ENCODE measurements around the gene GALNT18. TPM values are rescaled to one million over a fixed set of nuclear protein-coding genes. Genes with fewer than 3 reads are reported as not detected.

GALNT18 gene
- total and polyA plus RNA-seq, 7 donors = 4.6 to 32.4 (median 8.3) TPM

DNA sequence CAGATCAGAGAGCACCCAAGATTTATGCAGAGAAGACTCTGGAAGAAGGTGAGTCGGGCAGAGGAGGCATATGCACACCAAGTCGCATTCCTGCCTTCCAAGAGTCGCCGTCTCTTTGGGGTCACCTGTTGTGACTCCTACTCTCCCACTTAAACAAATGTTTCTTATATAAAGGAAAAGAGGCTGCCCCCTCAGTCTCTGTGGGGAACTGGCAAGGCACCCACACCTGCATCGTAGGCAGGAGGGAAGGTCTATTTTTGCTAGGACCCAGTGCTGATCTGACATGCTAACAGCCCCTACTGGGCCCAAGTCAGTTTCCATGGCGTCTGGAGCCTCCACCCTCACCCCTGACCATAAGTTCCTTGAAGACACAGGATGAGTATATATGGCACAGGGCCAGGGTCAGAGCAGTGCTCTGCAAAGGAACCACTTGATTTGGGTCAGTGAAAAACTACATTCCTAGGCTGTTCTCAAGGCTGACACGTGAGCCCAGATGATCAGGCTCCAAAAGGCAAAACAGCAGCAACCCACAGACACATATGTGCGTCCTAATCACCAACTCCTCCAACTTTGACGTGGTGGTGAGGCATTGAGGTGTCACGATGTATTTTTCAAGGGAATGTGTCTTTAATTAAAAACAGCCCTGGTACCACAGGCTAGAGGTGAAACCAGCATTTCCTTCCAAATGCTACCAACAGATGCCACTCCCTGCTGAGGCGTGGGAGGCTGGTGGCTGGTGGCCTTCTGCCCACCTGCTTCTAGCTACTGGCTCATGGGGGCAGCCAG lies 213.2 kb downstream of the GALNT18 start:
- H3K4me1 ChIP-seq = peaks cover 12% of the 10 kb centered on the region
- intact Hi-C loops (cut with DNase I) = loop anchor here (10.0 kb wide), 2 partner anchors 366 to 376 kb away; no protein-coding TSS in a partner anchor
- DNase-seq (no peak), ATAC-seq (no peak)
- no peaks in the 10 kb centered on the region for H3K36me3 ChIP-seq (ENCODE audit: insufficient read depth in 1 of 2, low read depth in 1 of 2)
- no peaks in the 10 kb centered on the region for H3K27me3 ChIP-seq (ENCODE audit: insufficient read depth in 3 of 3, low read length in 2 of 3)
- TF ChIP-seq, protein P1, sequence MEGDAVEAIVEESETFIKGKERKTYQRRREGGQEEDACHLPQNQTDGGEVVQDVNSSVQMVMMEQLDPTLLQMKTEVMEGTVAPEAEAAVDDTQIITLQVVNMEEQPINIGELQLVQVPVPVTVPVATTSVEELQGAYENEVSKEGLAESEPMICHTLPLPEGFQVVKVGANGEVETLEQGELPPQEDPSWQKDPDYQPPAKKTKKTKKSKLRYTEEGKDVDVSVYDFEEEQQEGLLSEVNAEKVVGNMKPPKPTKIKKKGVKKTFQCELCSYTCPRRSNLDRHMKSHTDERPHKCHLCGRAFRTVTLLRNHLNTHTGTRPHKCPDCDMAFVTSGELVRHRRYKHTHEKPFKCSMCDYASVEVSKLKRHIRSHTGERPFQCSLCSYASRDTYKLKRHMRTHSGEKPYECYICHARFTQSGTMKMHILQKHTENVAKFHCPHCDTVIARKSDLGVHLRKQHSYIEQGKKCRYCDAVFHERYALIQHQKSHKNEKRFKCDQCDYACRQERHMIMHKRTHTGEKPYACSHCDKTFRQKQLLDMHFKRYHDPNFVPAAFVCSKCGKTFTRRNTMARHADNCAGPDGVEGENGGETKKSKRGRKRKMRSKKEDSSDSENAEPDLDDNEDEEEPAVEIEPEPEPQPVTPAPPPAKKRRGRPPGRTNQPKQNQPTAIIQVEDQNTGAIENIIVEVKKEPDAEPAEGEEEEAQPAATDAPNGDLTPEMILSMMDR (IDR thresholded peaks at IDR 0.05) = no peak
- H3K27ac ChIP-seq = no peak overlapping the region
- no peaks in the 10 kb centered on the region for H3K9me3 ChIP-seq
- WGBS, 3 donors = 82 to 92% (median 87%) methylated on average over 11 of the region's 11 CpGs
- no peak overlapping the region for H3K4me3 ChIP-seq

DNA sequence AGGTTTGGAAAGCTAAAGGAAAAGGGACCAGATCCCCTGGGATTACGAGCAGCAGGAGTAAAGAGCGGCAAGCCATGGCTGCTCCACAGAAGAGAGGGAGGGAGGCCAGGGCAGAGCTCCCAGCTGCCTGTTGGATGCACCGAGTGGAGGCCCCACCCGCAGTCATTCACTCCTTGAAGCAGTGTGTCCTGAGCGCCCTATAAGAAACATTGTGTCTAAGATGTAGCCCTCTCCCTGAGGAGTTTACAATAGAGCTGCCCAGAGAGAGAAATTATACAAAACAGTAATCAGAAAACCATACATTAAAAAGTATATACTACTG lies 214.1 kb downstream of the GALNT18 start:
- intact Hi-C loops (cut with DNase I) = loop anchor here (10.0 kb wide), 2 partner anchors 367 to 377 kb away; no protein-coding TSS in a partner anchor
- TF ChIP-seq, protein P1 (IDR thresholded peaks at IDR 0.05) = no peak
- H3K27ac ChIP-seq = no peak overlapping the region
- WGBS, 3 donors = 36 to 62% (median 43%) methylated on average over 5 of the region's 5 CpGs
- H3K36me3 ChIP-seq (ENCODE audit: insufficient read depth in 1 of 2, low read depth in 1 of 2) = no peaks in the 10 kb centered on the region
- no peaks in the 10 kb centered on the region for H3K27me3 ChIP-seq (ENCODE audit: insufficient read depth in 3 of 3, low read length in 2 of 3)
- ATAC-seq (peak in 1 of 4 donors; percentile 10), DNase-seq (no peak)
- H3K9me3 ChIP-seq = no peaks in the 10 kb centered on the region
- peaks cover 12% of the 10 kb centered on the region for H3K4me1 ChIP-seq
- H3K4me3 ChIP-seq = no peak overlapping the region

DNA sequence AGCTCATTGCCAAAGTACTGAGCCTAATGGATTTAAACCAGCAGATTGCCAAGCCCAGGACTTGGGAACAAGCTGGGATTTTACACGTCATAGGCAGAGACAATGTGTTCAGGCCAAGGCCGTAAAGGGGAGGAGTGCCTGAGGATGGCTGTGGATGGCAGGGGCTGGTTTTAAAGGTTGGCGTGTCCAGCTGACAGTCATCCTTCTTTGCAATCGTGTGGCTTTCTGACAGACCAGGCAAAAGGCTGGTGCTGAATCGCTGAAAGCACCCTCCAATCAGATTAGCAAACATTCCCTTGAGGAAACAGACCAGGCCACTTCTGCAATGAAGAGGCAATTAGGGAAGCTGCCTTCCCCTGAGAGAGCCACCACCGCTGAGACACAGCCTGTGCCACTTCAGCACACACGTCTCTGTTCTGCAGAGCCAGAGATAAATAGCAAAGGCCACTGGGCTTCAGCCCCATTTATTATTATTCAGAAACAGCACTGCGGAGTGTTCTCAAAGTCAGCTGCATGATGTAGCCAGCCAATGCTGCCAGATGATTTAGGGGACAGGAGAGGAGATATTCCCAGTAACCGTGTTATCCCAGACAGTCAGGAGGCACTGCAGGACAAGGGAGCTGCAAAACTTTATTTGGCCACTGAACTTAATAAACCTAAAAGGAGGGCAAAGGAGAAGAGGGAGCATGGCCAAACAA lies 214.6 kb downstream of the GALNT18 start:
- intact Hi-C loops (cut with DNase I) = loop anchor here (10.0 kb wide), 2 partner anchors 368 to 378 kb away; no protein-coding TSS in a partner anchor
- no peak overlapping the region for H3K27ac ChIP-seq
- H3K4me3 ChIP-seq = no peak overlapping the region
- ATAC-seq (peak in 3 of 4 donors; percentile 61 to 82 (median 70)), DNase-seq (peak; percentile 30 to 58)
- no peaks in the 10 kb centered on the region for H3K27me3 ChIP-seq (ENCODE audit: insufficient read depth in 3 of 3, low read length in 2 of 3)
- H3K36me3 ChIP-seq (ENCODE audit: insufficient read depth in 1 of 2, low read depth in 1 of 2) = no peaks in the 10 kb centered on the region
- TF ChIP-seq, protein P1 (IDR thresholded peaks at IDR 0.05) = no peak
- WGBS, 3 donors = 5 to 51% (median 23%) methylated on average over 9 of the region's 9 CpGs
- H3K9me3 ChIP-seq = no peaks in the 10 kb centered on the region
- H3K4me1 ChIP-seq = peaks cover 12% of the 10 kb centered on the region

DNA sequence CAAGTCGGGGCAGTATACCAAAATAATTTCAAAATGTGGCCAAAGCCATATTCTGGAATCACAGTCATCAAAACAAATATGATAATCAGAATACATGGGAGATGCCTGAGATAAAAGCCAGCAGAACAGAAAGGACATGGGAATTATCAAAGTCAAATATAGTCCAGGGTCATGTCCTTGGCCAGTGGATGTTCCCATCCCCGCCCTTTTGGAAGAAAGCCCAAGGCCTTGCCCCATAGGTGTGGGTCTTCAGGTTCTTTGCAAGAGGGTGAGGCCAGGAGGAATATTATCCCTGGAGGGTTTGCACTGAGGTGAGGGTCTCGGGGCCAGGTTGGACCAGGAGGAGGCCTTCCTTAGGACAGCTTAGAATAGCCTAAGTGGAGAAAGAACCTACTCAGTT lies 215.2 kb downstream of the GALNT18 start:
- ATAC-seq (peak in 3 of 4 donors; percentile 3 to 32 (median 4)), DNase-seq (no peak)
- no peaks in the 10 kb centered on the region for H3K27me3 ChIP-seq (ENCODE audit: insufficient read depth in 3 of 3, low read length in 2 of 3)
- no peaks in the 10 kb centered on the region for H3K36me3 ChIP-seq (ENCODE audit: insufficient read depth in 1 of 2, low read depth in 1 of 2)
- intact Hi-C loops (cut with DNase I) = loop anchor here (10.0 kb wide), 2 partner anchors 368 to 378 kb away; no protein-coding TSS in a partner anchor
- peaks cover 12% of the 10 kb centered on the region for H3K4me1 ChIP-seq
- TF ChIP-seq, protein P1 (IDR thresholded peaks at IDR 0.05) = no peak
- H3K27ac ChIP-seq = no peak overlapping the region
- WGBS, 3 donors = 51 to 71% (median 53%) methylated on average over 3 of the region's 3 CpGs
- H3K9me3 ChIP-seq = no peaks in the 10 kb centered on the region
- no peak overlapping the region for H3K4me3 ChIP-seq
